ENCODE measurements around the gene UBR4. TPM values are rescaled to one million over a fixed set of nuclear protein-coding genes. Genes with fewer than 3 reads are reported as not detected.
"Not testable (repeated sequence)": the region's sequence is repeated elsewhere in the genome, so short reads cannot be mapped to it uniquely, and the experiment has no call there.

Gene UBR4
- total RNA-seq, 1 donor from 2014 or later = 174 TPM

DNA sequence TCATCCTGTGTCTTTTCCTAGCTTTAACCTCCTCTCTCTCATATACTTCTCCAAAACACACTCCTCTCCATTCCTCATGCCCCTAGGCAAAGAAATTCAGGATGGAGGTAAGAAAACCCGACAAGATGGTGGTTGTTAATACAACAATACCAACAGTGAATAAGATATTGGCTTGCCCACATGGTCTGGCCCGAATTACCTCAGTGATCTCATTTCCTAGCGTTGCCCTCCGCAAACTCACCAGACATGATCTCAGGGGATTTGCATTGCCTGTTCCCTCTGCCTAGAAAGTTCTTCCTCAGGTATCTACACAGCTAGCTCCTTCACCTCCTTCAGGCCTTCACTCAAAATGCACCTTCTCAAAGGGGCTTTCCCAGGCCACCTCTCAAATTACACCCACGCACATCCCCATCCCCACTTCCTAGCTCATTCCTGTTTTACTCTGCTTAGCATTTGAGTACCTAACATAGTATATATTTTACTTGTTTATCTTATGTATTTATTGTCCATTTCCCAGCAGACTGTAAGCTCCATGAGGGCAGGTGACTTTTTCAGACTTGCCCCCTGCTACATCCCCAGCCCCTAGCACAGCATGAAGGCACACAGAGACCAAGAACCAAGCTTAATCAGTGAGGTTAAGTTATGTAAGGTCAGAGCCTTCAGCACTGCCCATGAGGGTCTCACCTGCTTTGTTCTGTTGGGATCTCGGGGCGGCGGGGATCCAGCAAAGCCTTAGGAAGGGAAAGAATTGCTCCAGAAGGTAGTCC is 10.2 kb upstream of the UBR4 start:
- DNase-seq (ENCODE audit: low spot score) = no peak

GRCh38 chr1:19219451-19219850 is 9.4 kb upstream of the UBR4 start:
- no peak for DNase-seq (ENCODE audit: low spot score)

GRCh38 chr1:19216585-19216984 is 6.5 kb upstream of the UBR4 start:
- not testable (repeated sequence) for DNase-seq (ENCODE audit: low spot score)

DNA sequence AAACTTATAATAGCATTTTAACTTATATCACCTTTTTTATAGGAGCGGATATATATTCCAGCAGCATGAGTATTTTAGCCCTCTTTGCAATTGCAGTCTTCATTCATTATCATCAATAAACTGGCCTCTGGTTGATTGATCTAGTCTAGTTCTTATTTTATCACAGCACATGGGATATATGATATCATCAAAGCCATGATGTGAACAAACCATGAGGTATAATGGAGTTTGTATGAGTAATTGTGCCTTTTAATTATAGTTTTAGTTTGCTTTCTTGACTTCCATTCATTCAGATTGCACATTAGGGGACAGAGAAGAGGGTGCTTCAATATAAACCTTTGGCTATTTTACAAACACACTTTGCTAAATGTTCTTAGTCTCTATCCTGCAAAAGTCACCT is 3.5 kb upstream of the UBR4 start:
- no peak for DNase-seq (ENCODE audit: low spot score)

- no peak for DNase-seq (ENCODE audit: low spot score)
Observed at GRCh38 chr1:19212167-19212566, 2.1 kb upstream of the UBR4 start.

DNA sequence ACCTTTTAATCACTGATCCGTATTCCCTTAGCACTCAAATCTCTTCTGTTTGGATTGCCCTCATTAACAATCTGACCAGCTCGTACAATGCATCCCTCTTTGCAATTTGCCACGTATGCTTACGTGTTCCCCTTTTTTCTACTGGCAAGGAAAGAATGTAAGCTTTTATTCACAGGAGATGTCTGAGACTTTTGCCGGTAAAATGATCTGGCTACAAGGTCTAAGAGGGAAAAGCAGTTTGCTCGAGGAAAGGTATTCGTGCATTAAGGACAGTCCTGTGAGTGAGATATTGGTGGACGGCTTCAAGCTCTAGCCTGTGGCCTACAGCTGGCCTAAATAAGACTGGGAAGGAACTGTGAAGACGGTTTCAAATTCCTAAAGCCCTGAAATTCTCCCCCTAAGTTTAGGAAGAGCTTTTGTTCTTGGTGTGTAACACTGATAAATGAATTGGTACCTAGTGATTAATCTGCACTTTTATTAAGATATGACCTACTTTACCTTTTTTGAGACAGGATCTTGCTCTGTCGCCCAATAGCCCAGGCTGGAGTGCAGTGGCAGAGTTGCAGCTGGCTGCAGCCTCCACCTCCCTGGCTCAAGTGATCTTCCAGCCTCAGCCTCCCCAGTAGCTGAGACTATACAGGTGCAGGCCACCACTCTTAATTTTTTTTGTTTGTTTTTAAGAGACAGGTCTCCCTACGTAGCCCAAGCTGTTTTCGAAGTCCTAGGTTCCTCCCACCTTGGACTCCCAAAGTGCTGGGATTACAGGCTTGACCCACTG is 895 bp upstream of the UBR4 start:
- no peak for DNase-seq (ENCODE audit: low spot score)

- no peak for DNase-seq (ENCODE audit: low spot score)
Observed at GRCh38 chr1:19209439-19209989, 552 bp downstream of the UBR4 start.

GRCh38 chr1:19208710-19209438 is 1.2 kb downstream of the UBR4 start:
- DNase-seq (ENCODE audit: low spot score) = no peak

GRCh38 chr1:19206947-19207346 is 3.1 kb downstream of the UBR4 start:
- no peak for DNase-seq (ENCODE audit: low spot score)

GRCh38 chr1:19205845-19206244 is 4.2 kb downstream of the UBR4 start:
- no peak for DNase-seq (ENCODE audit: low spot score)

- DNase-seq (ENCODE audit: low spot score) = no peak
Observed at GRCh38 chr1:19205403-19205802, 4.7 kb downstream of the UBR4 start.

DNA sequence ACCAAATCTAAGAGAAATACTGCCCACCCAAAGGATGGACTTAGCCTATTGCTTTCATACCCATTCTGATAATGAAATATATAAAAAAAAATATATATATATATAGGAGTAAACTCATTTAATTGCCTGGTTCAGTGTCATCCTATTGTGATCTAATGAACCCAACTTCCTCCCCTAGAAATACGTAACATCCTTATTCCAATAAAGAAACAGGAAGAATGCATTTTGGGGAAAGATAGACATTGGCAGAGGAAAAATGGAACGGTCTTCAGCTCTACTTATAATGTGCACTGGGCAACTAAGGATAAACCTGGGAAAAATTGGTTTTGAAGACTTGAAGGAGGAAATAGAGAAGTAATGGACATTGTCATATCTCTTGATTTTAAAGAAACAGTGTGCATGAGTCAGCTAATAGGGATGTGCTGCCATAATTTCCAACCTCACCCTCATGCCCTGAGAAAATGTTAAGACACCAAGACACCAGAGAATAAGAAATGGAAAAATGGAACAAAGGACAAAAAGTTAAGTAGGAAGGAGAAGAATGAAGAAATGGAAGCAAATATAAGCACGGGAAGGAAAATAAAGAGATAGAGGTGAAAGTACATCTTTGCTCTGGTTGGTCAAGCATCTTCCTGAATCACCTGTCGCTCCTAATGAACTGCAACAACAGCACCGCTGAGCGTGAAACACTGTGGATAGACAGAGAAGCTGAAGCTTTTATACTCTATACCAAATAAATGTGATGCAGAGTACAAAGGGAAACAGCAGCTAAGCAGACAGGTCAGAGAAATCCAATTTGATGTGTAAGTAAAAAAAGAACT is 5.4 kb downstream of the UBR4 start:
- DNase-seq (ENCODE audit: low spot score) = no peak

DNA sequence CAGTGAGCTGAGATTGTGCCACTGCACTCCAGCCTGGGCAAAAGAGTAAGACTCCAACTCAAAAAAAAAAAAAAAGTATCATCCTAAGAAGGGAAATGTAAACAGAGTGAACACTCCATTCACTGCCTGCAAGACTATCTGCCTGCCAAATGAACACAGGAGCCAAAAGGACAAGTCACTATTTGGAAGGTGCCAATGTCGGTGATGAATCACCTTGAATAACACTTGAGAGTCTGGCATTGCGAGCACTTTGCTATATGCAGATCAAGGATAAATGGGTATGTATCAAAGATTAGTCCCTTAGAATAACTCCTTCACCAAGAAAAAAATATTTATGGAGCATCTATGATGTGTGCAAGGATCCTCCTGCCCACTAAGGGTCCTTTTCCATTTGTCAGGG is 6.6 kb downstream of the UBR4 start:
- DNase-seq (ENCODE audit: low spot score) = no peak

DNA sequence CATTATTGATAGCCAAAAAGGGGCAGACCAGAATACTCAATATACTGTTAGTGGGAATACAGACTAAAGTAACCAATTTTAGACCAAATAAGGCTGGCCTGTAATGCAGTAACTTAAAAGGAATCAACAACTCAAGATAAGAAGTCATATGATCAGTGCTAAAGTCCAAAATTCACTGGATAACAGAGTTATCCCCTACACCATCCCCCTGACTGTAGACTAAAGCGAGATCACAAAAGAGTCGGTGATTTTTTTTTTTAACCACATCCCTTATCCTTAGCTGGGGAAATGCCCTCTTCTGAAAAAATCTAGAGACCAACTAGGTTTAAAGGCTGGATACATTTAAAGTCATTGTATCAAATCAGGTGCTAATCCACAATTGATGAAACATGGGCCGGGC is 7.7 kb downstream of the UBR4 start:
- no peak for DNase-seq (ENCODE audit: low spot score)

DNA sequence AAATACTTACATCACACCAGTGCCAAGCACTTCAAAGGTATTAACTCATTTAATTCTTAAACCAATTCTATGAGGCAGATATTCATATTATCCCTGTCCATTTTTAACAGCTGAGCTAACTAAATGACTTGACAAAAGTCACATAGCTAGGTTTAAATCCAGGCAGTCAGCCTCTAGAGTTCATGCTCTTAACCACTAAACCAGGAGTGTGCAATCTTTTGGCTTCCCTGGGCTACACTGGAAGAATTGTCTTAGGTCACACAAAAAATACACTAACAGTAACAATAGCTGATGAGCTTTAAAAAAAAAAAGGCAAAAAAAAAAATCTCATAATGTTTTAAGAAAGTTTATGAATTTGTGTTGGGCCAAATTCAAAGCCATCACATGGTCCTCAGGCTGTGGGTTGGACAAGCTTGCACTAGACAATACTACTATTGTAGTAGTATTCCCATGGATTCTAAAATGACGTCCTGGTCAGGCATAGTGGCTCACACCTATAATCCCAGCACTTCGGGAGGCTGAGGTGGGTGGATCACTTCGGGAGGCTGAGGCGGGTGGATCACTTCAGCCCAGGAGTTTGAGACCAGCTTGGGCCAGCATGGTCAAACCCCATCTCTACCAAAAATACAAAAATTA is 10.0 kb downstream of the UBR4 start:
- DNase-seq (ENCODE audit: low spot score) = no peak

DNA sequence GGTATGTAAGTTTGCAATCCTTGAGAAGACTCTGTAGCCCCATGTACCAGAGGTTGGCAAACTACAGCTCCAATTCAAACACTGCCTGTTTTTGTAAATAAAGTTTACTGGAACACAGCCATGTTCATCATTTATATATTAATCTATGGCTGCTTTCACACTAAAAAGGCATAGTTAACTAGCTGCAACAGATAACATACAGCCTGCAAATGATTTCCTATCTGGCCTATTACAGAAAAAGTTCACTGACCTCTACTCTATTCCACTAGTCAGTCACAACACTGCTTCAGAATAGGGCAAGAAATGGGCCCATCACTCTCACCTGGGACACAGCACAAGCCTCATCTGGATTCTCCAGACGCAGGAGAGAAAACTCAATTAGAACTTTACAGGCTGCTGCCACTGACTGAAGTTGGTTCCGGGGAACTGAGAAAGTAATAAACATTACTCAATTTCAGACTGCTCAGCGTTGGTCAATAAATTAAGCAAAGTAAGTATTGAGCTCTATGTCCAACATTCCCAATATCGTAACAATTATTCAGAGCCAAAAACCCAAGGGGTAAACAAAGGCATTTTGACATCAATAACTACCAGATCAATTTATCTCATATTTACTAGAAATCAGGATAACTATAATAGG is 10.6 kb downstream of the UBR4 start:
- no peak for DNase-seq (ENCODE audit: low spot score)

GRCh38 chr1:19198820-19199219 is 11.2 kb downstream of the UBR4 start:
- no peak for DNase-seq (ENCODE audit: low spot score)

DNA sequence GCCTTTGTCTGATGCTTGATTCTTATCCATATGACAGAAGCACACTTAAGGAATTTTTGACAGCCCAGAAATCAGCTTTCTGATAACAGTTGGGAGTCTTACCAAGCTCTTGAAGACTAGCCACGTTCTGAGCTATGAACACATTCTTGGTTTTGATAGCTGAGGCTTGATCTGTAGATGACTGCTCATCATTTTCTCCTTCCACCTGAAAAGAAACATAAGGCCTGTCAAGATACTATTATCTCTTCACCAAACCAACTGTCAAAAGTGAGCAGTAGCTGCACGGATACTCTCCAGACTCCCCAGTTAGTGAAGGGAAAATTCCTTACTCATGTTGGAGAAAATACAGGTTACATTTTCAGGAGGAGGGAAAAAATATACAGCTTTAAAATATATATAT is 12.2 kb downstream of the UBR4 start:
- DNase-seq (ENCODE audit: low spot score) = no peak

- no peak for DNase-seq (ENCODE audit: low spot score)
Observed at GRCh38 chr1:19196331-19196730, 13.7 kb downstream of the UBR4 start.

DNA sequence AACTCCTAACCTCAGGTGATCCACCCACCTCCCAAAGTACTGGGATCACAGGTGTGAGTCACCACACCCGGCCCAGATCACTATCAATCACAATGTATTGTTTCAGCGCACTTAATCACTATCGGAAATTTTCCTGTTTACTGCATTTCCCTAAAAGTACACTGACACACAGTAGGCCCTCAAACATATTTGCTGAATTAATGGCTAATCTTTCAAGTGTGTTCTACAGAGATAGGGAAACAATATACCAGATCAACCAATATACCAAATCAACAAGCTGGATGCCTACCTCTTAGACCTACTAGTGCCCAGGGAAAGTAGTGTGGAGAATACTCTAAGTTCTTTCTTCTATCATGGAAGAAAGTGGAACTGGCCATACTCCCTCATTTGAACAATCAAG is 17.1 kb downstream of the UBR4 start:
- DNase-seq (ENCODE audit: low spot score) = no peak

All from ureter (tissue), 1 donor.